Measurements from ENCODE around the gene ZGPAT.
A peak's percentile ranks its signal among the peaks of the same experiment; 100 is the strongest.
"Not testable (repeated sequence)": the region's sequence is repeated elsewhere in the genome, so short reads cannot be mapped to it uniquely, and the experiment has no call there.

ZGPAT gene

DNA sequence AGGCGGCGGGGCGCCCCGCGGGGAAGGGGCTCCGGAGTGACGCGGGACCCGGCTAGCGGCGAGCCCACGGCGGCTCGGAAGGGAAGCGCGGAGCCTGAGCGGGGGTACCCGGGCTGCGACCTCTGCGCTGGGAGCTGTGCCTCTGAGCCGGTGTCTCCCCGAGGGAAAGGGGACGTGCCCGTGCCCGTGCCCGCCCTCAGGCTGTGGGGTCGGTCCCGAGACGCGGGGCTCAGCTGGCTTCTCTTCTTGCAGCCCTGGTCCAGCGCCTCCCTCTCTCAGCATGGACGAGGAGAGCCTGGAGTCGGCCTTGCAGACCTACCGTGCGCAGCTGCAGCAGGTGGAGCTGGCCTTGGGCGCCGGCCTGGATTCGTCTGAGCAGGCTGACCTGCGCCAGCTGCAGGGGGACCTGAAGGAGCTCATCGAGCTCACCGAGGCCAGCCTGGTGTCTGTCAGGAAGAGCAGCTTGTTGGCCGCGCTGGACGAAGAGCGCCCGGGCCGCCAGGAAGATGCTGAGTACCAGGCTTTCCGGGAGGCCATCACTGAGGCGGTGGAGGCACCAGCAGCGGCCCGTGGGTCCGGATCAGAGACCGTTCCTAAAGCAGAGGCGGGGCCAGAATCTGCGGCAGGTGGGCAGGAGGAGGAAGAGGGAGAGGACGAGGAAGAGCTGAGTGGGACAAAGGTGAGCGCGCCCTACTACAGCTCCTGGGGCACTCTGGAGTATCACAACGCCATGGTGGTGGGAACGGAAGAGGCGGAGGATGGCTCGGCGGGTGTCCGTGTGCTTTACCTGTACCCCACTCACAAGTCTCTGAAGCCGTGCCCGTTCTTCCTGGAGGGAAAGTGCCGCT is 686 bp downstream of the ZGPAT start:
- H3K27ac ChIP-seq (ENCODE audit: low read depth, low read length): peak overlapping the region; percentile 16
- H3K36me3 ChIP-seq (ENCODE audit: control insufficient read depth in 5 of 5, insufficient read depth in 5 of 5, low read length in 5 of 5): peaks cover 7 to 59% (median 45%) of the 10 kb centered on the region in 5 donors
- H3K9ac ChIP-seq (ENCODE audit: low read length in 5 of 5): peak overlapping the region; percentile 16 to 91 (median 86)

GRCh38 chr20:63709149-63709527 is 1.3 kb downstream of the ZGPAT start:
- peaks cover 0 to 2% (median 0%) of the 10 kb centered on the region in 5 donors for H3K9me3 ChIP-seq (ENCODE audit: control insufficient read depth in 5 of 5, low read length in 5 of 5)
- peak overlapping the region in 3 of 5 donors; percentile 81 to 91 (median 89) for H3K9ac ChIP-seq (ENCODE audit: low read length in 5 of 5)
- peaks cover 7 to 53% (median 39%) of the 10 kb centered on the region in 5 donors for H3K36me3 ChIP-seq (ENCODE audit: control insufficient read depth in 5 of 5, insufficient read depth in 5 of 5, low read length in 5 of 5)
- peak overlapping the region in 4 of 5 donors; percentile 55 to 87 (median 74) for H3K4me3 ChIP-seq (ENCODE audit: low read depth in 1 of 5, low read length in 5 of 5)
- no peak overlapping the region for H3K27ac ChIP-seq (ENCODE audit: low read depth, low read length)
- peaks cover 0 to 2% (median 0%) of the 10 kb centered on the region in 5 donors for H3K27me3 ChIP-seq (ENCODE audit: control insufficient read depth in 5 of 5, insufficient read depth in 4 of 5, low read length in 5 of 5)
- H3K4me1 ChIP-seq (ENCODE audit: control insufficient read depth in 5 of 5, insufficient read depth in 5 of 5, low read length in 5 of 5): peaks cover 12 to 30% (median 26%) of the 10 kb centered on the region in 5 donors

More for the DNA sequence above, 686 bp downstream of the ZGPAT start:
- H3K27me3 ChIP-seq (ENCODE audit: control insufficient read depth in 5 of 5, insufficient read depth in 4 of 5, low read length in 5 of 5): peaks cover 0 to 2% (median 0%) of the 10 kb centered on the region in 5 donors
- H3K4me1 ChIP-seq (ENCODE audit: control insufficient read depth in 5 of 5, insufficient read depth in 5 of 5, low read length in 5 of 5): peaks cover 12 to 30% (median 26%) of the 10 kb centered on the region in 5 donors
- H3K9me3 ChIP-seq (ENCODE audit: control insufficient read depth in 5 of 5, low read length in 5 of 5): peaks cover 0 to 2% (median 0%) of the 10 kb centered on the region in 5 donors
- peak overlapping the region; percentile 55 to 87 (median 76) for H3K4me3 ChIP-seq (ENCODE audit: low read depth in 1 of 5, low read length in 5 of 5)

DNA sequence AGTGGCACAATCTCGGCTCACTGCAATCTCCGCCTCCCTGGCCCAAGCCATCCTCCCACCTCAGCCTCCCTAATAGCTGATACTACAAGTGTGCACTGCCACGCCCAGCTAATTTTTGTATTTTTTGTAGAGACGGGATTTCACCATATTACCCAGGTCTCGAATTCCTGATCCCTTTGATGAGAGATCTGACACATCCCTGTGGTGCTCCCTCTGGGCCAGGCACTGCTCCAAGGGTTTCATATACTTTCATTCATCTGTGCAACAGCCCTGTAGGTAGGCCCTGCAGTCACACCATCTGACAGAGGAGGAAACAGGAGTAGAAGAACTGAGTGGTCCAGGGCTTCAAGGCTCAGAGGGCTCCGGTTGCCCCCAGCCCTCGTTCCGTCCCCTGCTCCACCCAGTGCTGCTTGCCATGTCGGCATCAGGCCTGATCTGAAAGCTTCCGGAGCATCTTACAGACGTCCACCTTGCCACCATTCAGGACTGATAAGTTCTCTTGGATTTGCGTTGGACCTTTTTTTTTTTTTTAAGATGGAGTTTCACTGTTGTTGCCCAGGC is 3.3 kb downstream of the ZGPAT start:
- Histone ChIP-seq H3K4me3 (ENCODE audit: low read depth in 1 of 5, low read length in 5 of 5) (no peak overlapping the region), H3K4me1 (ENCODE audit: control insufficient read depth in 5 of 5, insufficient read depth in 5 of 5, low read length in 5 of 5) (peaks cover 12 to 28% (median 26%) of the 10 kb centered on the region in 5 donors), H3K27ac (ENCODE audit: low read depth, low read length) (no peak overlapping the region), H3K27me3 (ENCODE audit: control insufficient read depth in 5 of 5, insufficient read depth in 4 of 5, low read length in 5 of 5) (peaks cover 0 to 2% (median 0%) of the 10 kb centered on the region in 5 donors), H3K36me3 (ENCODE audit: control insufficient read depth in 5 of 5, insufficient read depth in 5 of 5, low read length in 5 of 5) (peaks cover 7 to 42% (median 18%) of the 10 kb centered on the region in 5 donors), H3K9me3 (ENCODE audit: control insufficient read depth in 5 of 5, low read length in 5 of 5) (peaks cover 0 to 11% (median 3%) of the 10 kb centered on the region in 5 donors), H3K9ac (ENCODE audit: low read length in 5 of 5) (no peak overlapping the region)

DNA sequence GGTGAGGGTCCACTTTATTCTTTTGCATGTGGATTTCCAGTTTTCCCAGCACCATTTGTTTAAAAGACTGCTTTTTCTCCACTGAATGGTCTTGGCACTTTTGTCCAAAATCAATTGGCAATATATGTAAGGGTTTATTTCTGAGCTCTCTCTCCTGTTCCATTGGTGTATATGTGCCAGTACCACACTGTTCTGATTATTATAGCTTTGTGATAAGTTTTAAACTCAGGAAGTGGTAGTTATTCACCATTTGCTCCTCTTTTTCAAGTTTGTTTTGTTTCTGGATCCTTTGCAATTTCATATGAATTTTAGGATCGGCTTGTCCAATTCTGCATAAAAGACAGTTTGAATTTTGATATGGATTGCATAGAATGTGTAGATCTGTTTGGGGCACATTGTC is 4.4 kb downstream of the ZGPAT start:
- H3K27me3 ChIP-seq (ENCODE audit: control insufficient read depth in 5 of 5, insufficient read depth in 4 of 5, low read length in 5 of 5): no peaks in the 10 kb centered on the region
- H3K9me3 ChIP-seq (ENCODE audit: control insufficient read depth in 5 of 5, low read length in 5 of 5): peaks cover 0 to 11% (median 3%) of the 10 kb centered on the region in 5 donors
- no peak overlapping the region for H3K27ac ChIP-seq (ENCODE audit: low read depth, low read length)
- H3K4me3 ChIP-seq (ENCODE audit: low read depth in 1 of 5, low read length in 5 of 5): no peak overlapping the region
- H3K9ac ChIP-seq (ENCODE audit: low read length in 5 of 5): no peak overlapping the region
- peaks cover 6 to 17% (median 16%) of the 10 kb centered on the region in 5 donors for H3K4me1 ChIP-seq (ENCODE audit: control insufficient read depth in 5 of 5, insufficient read depth in 5 of 5, low read length in 5 of 5)
- H3K36me3 ChIP-seq (ENCODE audit: control insufficient read depth in 5 of 5, insufficient read depth in 5 of 5, low read length in 5 of 5): peaks cover 7 to 38% (median 15%) of the 10 kb centered on the region in 5 donors

GRCh38 chr20:63714858-63715257 is 7.0 kb downstream of the ZGPAT start:
- Histone ChIP-seq H3K9ac (ENCODE audit: low read length in 5 of 5) (no peak overlapping the region), H3K4me1 (ENCODE audit: control insufficient read depth in 5 of 5, insufficient read depth in 5 of 5, low read length in 5 of 5) (peaks cover 0 to 4% (median 0%) of the 10 kb centered on the region in 5 donors), H3K9me3 (ENCODE audit: control insufficient read depth in 5 of 5, low read length in 5 of 5) (peaks cover 0 to 15% (median 9%) of the 10 kb centered on the region in 5 donors), H3K4me3 (ENCODE audit: low read depth in 1 of 5, low read length in 5 of 5) (no peak overlapping the region), H3K27ac (ENCODE audit: low read depth, low read length) (no peak overlapping the region), H3K36me3 (ENCODE audit: control insufficient read depth in 5 of 5, insufficient read depth in 5 of 5, low read length in 5 of 5) (peaks cover 12 to 48% (median 23%) of the 10 kb centered on the region in 5 donors), H3K27me3 (ENCODE audit: control insufficient read depth in 5 of 5, insufficient read depth in 4 of 5, low read length in 5 of 5) (no peaks in the 10 kb centered on the region)

DNA sequence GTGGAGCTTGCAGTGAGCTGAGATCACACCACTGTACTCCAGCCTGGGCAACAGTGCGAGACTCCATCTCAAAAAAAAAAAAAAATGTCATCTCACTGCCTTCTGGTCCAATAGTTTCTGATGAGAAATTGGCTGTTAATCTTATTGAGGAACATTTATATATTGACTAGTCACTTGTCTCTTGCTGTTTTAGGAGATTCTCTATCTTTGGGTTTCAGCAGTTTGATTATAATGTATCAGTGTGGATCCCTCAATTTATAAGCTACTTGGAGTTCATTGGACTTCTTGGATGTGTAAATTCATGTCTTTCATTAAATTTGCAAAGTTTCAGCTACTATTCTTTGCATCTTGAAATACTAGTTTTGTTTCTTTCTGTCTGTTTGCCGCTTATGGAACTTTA is 11.2 kb downstream of the ZGPAT start:
- H3K9me3 ChIP-seq (ENCODE audit: control insufficient read depth in 5 of 5, low read length in 5 of 5): peaks cover 0 to 15% (median 9%) of the 10 kb centered on the region in 5 donors
- no peaks in the 10 kb centered on the region for H3K4me1 ChIP-seq (ENCODE audit: control insufficient read depth in 5 of 5, insufficient read depth in 5 of 5, low read length in 5 of 5)
- no peak overlapping the region for H3K9ac ChIP-seq (ENCODE audit: low read length in 5 of 5)
- H3K36me3 ChIP-seq (ENCODE audit: control insufficient read depth in 5 of 5, insufficient read depth in 5 of 5, low read length in 5 of 5): peaks cover 6 to 39% (median 26%) of the 10 kb centered on the region in 5 donors
- no peak overlapping the region for H3K4me3 ChIP-seq (ENCODE audit: low read depth in 1 of 5, low read length in 5 of 5)
- H3K27ac ChIP-seq (ENCODE audit: low read depth, low read length): no peak overlapping the region
- no peaks in the 10 kb centered on the region for H3K27me3 ChIP-seq (ENCODE audit: control insufficient read depth in 5 of 5, insufficient read depth in 4 of 5, low read length in 5 of 5)

DNA sequence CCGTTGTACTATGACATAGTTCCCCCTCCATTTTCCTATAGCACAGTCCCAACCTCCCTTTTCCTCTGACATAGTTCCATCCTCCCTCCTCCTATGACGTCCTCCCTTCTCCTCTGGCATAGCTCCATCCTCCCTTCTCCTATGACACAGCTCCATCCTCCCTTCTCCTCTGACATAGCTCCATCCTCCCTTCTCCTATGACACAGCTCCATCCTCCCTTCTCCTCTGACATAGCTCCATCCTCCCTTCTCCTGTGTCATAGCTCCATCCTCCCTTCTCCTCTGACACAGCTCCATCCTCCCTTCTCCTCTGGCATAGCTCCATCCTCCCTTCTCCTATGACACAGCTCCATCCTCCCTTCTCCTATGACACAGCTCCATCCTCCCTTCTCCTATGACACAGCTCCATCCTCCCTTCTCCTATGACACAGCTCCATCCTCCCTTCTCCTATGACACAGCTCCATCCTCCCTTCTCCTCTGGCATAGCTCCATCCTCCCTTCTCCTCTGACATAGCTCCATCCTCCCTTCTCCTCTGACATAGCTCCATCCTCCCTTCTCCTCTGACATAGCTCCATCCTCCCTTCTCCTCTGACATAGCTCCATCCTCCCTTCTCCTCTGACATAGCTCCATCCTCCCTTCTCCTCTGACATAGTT is 15.3 kb downstream of the ZGPAT start:
- H3K36me3 ChIP-seq (ENCODE audit: control insufficient read depth in 5 of 5, insufficient read depth in 5 of 5, low read length in 5 of 5): peaks cover 6 to 25% (median 16%) of the 10 kb centered on the region in 5 donors
- not testable (repeated sequence) for H3K27ac ChIP-seq (ENCODE audit: low read depth, low read length); H3K4me1 ChIP-seq (ENCODE audit: control insufficient read depth in 5 of 5, insufficient read depth in 5 of 5, low read length in 5 of 5)

GRCh38 chr20:63730189-63730733 is 22.4 kb downstream of the ZGPAT start:
- not testable (repeated sequence) for H3K4me1 ChIP-seq (ENCODE audit: control insufficient read depth in 5 of 5, insufficient read depth in 5 of 5, low read length in 5 of 5); H3K9ac ChIP-seq (ENCODE audit: low read length in 5 of 5); H3K4me3 ChIP-seq (ENCODE audit: low read depth in 1 of 5, low read length in 5 of 5); H3K27me3 ChIP-seq (ENCODE audit: control insufficient read depth in 5 of 5, insufficient read depth in 4 of 5, low read length in 5 of 5); H3K9me3 ChIP-seq (ENCODE audit: control insufficient read depth in 5 of 5, low read length in 5 of 5); H3K27ac ChIP-seq (ENCODE audit: low read depth, low read length)
- peaks cover 0 to 44% (median 25%) of the 10 kb centered on the region in 5 donors for H3K36me3 ChIP-seq (ENCODE audit: control insufficient read depth in 5 of 5, insufficient read depth in 5 of 5, low read length in 5 of 5)

More for the DNA sequence above, 15.3 kb downstream of the ZGPAT start:
- H3K9ac ChIP-seq (ENCODE audit: low read length in 5 of 5); H3K27me3 ChIP-seq (ENCODE audit: control insufficient read depth in 5 of 5, insufficient read depth in 4 of 5, low read length in 5 of 5); H3K4me3 ChIP-seq (ENCODE audit: low read depth in 1 of 5, low read length in 5 of 5): not testable (repeated sequence)
- peaks cover 0 to 12% (median 9%) of the 10 kb centered on the region in 5 donors for H3K9me3 ChIP-seq (ENCODE audit: control insufficient read depth in 5 of 5, low read length in 5 of 5)

DNA sequence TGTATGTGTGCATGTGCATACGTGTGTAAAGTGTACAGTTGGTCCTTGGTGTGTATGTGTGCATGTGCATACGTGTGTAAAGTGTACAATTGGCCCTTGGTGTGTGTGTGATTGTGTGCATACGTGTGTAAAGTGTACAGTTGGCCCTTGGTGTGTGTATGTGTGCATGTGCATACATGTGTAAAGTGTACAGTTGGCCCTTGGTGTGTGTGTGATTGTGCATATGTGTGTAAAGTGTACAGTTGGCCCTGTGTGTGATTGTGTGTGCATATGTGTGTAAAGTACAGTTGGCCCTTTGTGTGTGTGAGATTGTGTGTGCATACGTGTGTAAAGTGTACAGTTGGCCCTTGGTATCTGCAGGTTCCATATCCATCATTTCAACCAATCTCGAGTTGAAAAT is 23.6 kb downstream of the ZGPAT start:
- H3K9ac ChIP-seq (ENCODE audit: low read length in 5 of 5): no peak overlapping the region
- H3K4me1 ChIP-seq (ENCODE audit: control insufficient read depth in 5 of 5, insufficient read depth in 5 of 5, low read length in 5 of 5): peaks cover 0 to 10% (median 3%) of the 10 kb centered on the region in 5 donors
- no peak overlapping the region for H3K27ac ChIP-seq (ENCODE audit: low read depth, low read length)
- H3K9me3 ChIP-seq (ENCODE audit: control insufficient read depth in 5 of 5, low read length in 5 of 5): no peaks in the 10 kb centered on the region
- H3K4me3 ChIP-seq (ENCODE audit: low read depth in 1 of 5, low read length in 5 of 5): no peak overlapping the region
- peaks cover 0 to 56% (median 33%) of the 10 kb centered on the region in 5 donors for H3K36me3 ChIP-seq (ENCODE audit: control insufficient read depth in 5 of 5, insufficient read depth in 5 of 5, low read length in 5 of 5)
- H3K27me3 ChIP-seq (ENCODE audit: control insufficient read depth in 5 of 5, insufficient read depth in 4 of 5, low read length in 5 of 5): no peaks in the 10 kb centered on the region
